Mucosa of rectum (tissue), 2 donors: ENCODE results near the gene PHAF1.

Experiments used
- H3K27ac ChIP-seq, 2 donors: one replicate each; pipeline ENCODE4 v1.7.0; 2013; ENCODE audit warnings: inconsistent platforms in 2 of 2, low read depth in 2 of 2, low read length in 2 of 2
- H3K27me3 ChIP-seq, 2 donors: one replicate each; pipeline ENCODE4 v1.7.0; 2013; ENCODE audit warnings: low read length in 2 of 2; ENCODE audit not compliant: control insufficient read depth in 2 of 2, insufficient read depth in 2 of 2
- H3K36me3 ChIP-seq, 2 donors: one replicate each; pipeline ENCODE4 v1.7.0; 2013; ENCODE audit warnings: low read length in 2 of 2; ENCODE audit not compliant: control insufficient read depth in 2 of 2, insufficient read depth in 2 of 2
- H3K4me1 ChIP-seq, 2 donors: one replicate each; pipeline ENCODE4 v1.7.0; 2013; ENCODE audit warnings: low read length in 2 of 2, mild to moderate bottlenecking in 1 of 2; ENCODE audit not compliant: control insufficient read depth in 2 of 2, insufficient read depth in 2 of 2
- H3K4me3 ChIP-seq, 2 donors: one replicate each; pipeline ENCODE4 v1.7.0; 2013; ENCODE audit warnings: low read length in 2 of 2
- H3K9ac ChIP-seq, 2 donors: one replicate each; pipeline ENCODE4 v1.7.0; 2013; ENCODE audit warnings: low read length in 2 of 2, low read depth in 1 of 2, mild to moderate bottlenecking in 1 of 2
- H3K9me3 ChIP-seq, 2 donors: one replicate each; pipeline ENCODE4 v1.7.0; 2013; ENCODE audit warnings: low read length in 2 of 2; ENCODE audit not compliant: control insufficient read depth in 2 of 2
- donor health status: healthy.
- donor health status: Normal muscosa, but diverticular disease.

PHAF1 gene

GRCh38 chr16:67169642-67170167 is 60.0 kb downstream of the PHAF1 start:
- Histone ChIP-seq H3K4me1 (peaks cover 42 to 44% of the 10 kb centered on the region in 2 donors), H3K9me3 (no peaks in the 10 kb centered on the region), H3K27me3 (peaks cover 5 to 9% of the 10 kb centered on the region in 2 donors)

DNA sequence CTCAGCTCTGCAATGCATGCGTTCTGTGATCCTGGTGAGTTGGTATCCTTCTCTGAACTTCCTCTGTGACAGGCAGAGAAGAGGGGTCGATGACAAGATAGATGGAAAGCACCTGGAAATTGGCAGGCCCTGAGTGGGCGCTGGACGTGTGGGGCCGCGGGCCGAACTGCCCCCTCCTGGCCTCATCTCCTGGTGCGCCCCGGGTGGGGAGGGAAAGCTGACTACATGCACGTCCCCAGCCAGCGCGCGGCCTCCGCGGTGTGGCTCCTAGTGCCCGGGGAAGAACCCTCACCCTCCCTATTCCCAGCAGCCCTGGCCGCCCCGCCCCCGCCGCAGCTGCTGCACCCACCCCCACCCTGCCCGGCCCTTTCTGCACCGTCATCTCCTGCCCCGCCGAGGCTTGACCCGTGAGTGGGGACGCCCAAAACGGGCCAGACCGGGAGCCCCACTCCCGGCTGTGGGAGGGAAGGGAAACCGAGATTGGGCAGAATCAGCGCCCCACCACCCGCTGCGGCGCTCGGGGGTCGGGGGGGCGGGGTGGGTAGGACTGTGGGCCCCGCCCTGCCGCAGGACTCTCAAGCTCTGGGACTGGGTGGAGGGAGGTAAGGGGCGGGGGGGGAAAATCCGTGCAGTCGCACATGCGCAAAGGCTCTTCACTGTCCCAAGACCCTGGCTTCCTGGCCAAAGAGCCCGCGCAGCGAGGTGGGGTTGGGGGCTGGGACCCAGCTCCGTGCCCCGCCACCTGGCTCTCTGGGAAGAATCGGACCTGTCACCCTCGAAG is 60.6 kb downstream of the PHAF1 start, which contains the start of gene NOL3:
Gene NOL3 (plus strand): TSS at position 371 of the 781 bp plus-strand sequence.
- peak within 1 kb of the TSS; percentile 68 to 72 for H3K9ac ChIP-seq
- peaks cover 4 to 5% of the 10 kb centered on the region in 2 donors for H3K27me3 ChIP-seq
- H3K36me3 ChIP-seq, result no peaks in the 10 kb centered on the region
- peaks cover 37 to 40% of the 10 kb centered on the region in 2 donors for H3K4me1 ChIP-seq
- H3K27ac ChIP-seq, result peak within 1 kb of the TSS; percentile 79
- no peaks in the 10 kb centered on the region for H3K9me3 ChIP-seq
- peak within 1 kb of the TSS; percentile 61 to 67 for H3K4me3 ChIP-seq

More at GRCh38 chr16:67169642-67170167, 60.0 kb downstream of the PHAF1 start:
- peak overlapping the region; percentile 68 to 72 for H3K9ac ChIP-seq
- peak overlapping the region; percentile 60 to 71 for H3K27ac ChIP-seq
- no peaks in the 10 kb centered on the region for H3K36me3 ChIP-seq
- H3K4me3 ChIP-seq, result peak overlapping the region; percentile 61 to 67

- H3K4me3 ChIP-seq, result peak overlapping the region; percentile 56 to 61
- peaks cover 34 to 35% of the 10 kb centered on the region in 2 donors for H3K4me1 ChIP-seq
Measured at GRCh38 chr16:67170949-67171649, 61.4 kb downstream of the PHAF1 start.

GRCh38 chr16:67173323-67173722 is 63.6 kb downstream of the PHAF1 start:
- Histone ChIP-seq H3K36me3 (no peaks in the 10 kb centered on the region), H3K9ac (peak overlapping the region; percentile 77 to 83), H3K27me3 (no peaks in the 10 kb centered on the region), H3K27ac (peak overlapping the region; percentile 95 to 96), H3K9me3 (no peaks in the 10 kb centered on the region), H3K4me1 (peaks cover 37 to 39% of the 10 kb centered on the region in 2 donors), H3K4me3 (peak overlapping the region; percentile 60 to 77)

More at GRCh38 chr16:67170949-67171649, 61.4 kb downstream of the PHAF1 start:
- peak overlapping the region; percentile 79 for H3K27ac ChIP-seq
- no peaks in the 10 kb centered on the region for H3K9me3 ChIP-seq
- peaks cover 3% of the 10 kb centered on the region in 2 donors for H3K27me3 ChIP-seq
- H3K36me3 ChIP-seq, result no peaks in the 10 kb centered on the region
- H3K9ac ChIP-seq, result peak overlapping the region; percentile 56 to 72

DNA sequence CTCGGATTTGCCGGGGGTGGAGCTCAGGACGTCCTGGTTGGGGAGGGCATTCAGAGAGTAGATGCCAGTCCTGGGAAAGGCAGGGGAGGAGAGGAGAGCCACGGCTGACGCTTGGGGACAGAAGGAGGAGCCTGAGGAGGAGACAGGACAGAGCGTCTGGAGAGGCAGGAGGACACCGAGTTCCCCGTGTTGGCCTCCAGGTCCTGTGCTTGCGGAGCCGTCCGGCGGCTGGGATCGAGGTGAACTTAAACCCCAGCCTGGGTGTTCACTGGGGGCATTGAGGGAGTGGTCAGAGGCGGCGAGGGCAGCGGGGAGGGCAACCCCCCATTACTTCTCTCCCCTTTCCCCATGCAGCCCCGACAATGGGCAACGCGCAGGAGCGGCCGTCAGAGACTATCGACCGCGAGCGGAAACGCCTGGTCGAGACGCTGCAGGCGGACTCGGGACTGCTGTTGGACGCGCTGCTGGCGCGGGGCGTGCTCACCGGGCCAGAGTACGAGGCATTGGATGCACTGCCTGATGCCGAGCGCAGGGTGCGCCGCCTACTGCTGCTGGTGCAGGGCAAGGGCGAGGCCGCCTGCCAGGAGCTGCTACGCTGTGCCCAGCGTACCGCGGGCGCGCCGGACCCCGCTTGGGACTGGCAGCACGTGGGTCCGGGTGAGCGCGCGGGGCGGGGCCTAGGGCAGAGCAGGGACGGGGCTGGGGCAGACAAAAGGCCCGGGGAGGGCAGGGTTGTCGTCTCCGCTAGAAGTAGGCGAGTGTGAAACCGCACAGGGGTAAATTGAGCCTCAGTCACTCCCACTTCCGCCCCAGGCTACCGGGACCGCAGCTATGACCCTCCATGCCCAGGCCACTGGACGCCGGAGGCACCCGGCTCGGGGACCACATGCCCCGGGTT is 64.3 kb downstream of the PHAF1 start:
- Histone ChIP-seq H3K27ac (peak overlapping the region; percentile 95 to 96), H3K4me1 (peaks cover 43 to 44% of the 10 kb centered on the region in 2 donors), H3K27me3 (no peaks in the 10 kb centered on the region), H3K9ac (peak overlapping the region; percentile 77 to 83), H3K36me3 (no peaks in the 10 kb centered on the region), H3K4me3 (peak overlapping the region; percentile 60 to 77), H3K9me3 (no peaks in the 10 kb centered on the region)

DNA sequence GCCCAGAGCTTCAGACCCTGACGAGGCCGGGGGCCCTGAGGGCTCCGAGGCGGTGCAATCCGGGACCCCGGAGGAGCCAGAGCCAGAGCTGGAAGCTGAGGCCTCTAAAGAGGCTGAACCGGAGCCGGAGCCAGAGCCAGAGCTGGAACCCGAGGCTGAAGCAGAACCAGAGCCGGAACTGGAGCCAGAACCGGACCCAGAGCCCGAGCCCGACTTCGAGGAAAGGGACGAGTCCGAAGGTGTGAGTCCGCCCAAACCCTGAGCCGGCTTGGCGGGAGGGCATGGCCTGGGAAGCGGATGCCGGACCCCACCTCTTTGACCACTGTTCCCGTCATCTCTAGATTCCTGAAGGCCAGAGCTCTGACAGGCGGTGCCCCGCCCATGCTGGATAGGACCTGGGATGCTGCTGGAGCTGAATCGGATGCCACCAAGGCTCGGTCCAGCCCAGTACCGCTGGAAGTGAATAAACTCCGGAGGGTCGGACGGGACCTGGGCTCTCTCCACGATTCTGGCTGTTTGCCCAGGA is 65.0 kb downstream of the PHAF1 start:
- Histone ChIP-seq H3K36me3 (no peaks in the 10 kb centered on the region), H3K27me3 (no peaks in the 10 kb centered on the region), H3K4me1 (peaks cover 37% of the 10 kb centered on the region in 2 donors), H3K9ac (peak overlapping the region; percentile 41 to 77), H3K27ac (peak overlapping the region; percentile 95 to 96), H3K9me3 (no peaks in the 10 kb centered on the region), H3K4me3 (peak overlapping the region; percentile 60 to 77)

GRCh38 chr16:67176662-67177061 is 66.9 kb downstream of the PHAF1 start:
- Histone ChIP-seq H3K27me3 (no peaks in the 10 kb centered on the region), H3K4me3 (no peak overlapping the region), H3K4me1 (peaks cover 26 to 28% of the 10 kb centered on the region in 2 donors), H3K9ac (no peak overlapping the region), H3K9me3 (no peaks in the 10 kb centered on the region), H3K27ac (no peak overlapping the region), H3K36me3 (no peaks in the 10 kb centered on the region)

DNA sequence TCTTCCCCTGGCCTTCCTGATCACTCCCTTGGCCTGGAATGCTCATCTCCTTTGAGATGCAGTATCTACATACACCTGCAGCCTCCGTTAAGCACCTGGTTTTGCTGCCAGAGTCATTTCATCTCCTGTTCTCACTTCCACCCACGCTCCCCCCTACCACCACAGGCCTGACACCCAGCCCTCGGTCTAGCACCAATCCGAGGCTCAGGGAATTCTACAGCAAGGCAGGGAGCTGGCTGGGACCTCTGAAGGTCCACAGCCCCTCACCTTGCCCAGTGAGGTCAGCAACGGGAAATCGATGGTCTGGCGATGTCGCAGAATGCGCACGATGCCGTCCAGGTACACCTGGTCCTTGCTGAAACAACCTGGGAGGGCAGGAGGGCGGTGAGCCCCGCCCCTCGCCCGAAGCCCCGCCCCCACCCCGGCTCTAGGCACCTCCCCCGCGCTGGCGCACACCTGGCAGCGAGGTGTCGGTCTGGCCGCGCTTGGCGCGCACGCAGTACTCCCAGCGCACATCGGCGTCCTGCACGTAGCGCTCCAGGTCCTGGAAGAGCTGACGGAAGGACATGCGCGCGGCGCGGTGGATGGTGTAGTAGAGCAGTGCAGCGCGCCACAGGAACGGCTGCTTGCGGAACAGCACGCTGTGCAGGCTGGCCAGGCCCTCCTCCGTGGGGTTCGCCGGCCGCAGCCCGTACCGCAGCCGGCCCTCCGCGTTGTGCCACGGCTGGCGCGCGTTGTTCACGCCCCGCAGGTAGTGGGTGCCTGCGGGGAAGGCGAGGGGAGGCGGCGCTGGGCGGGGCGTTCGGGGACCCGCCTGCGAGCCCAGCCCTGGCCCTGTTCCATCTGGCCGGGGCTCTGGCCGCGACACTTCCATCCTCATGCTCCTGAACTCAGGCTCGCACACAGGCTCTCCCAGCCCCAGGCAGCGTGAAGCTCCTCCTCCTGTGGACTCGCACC is 68.3 kb downstream of the PHAF1 start:
- Histone ChIP-seq H3K4me3 (peak overlapping the region; percentile 59 to 65), H3K4me1 (peaks cover 29 to 30% of the 10 kb centered on the region in 2 donors), H3K9me3 (no peaks in the 10 kb centered on the region), H3K27me3 (no peaks in the 10 kb centered on the region), H3K9ac (peak overlapping the region; percentile 49 to 62), H3K27ac (peak overlapping the region; percentile 84 to 87), H3K36me3 (no peaks in the 10 kb centered on the region)
